ENCODE results near the gene CNOT4. TPM values are rescaled to one million over a fixed set of nuclear protein-coding genes. Genes with fewer than 3 reads are reported as not detected.

Gene CNOT4
- total RNA-seq, 4 donors from 2014 or later: 16.8 to 26.0 (median 20.0) TPM

DNA sequence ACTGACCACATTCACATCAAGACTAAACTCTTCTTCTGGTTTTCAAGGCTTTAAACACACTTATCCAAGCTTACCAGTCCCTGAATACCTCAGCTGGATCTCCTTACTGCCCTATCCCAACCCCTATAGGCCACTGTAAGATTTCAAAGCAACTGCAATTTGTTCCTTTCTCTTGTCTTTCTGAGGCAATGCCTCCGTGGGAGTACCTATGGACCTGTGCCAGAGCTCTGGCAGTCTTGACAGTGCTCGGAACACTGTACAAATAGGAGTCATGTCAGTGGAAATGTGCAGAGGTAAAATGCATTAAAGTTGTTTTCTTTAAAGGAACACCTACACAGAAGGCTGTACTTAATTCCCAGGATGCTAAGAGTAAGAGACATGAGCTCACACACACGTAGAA is 124.7 kb downstream of the CNOT4 start:
- peak in 1 of 2 donors; percentile 10 for DNase-seq (ENCODE audit: low spot score in 2 of 2)
- Histone ChIP-seq H3K4me1 (peaks cover 0 to 13% (median 4%) of the 10 kb centered on the region in 4 donors), H3K9me3 (no peaks in the 10 kb centered on the region), H3K27ac (no peak overlapping the region), H3K36me3 (peaks cover 0 to 7% (median 0%) of the 10 kb centered on the region in 3 donors), H3K27me3 (no peaks in the 10 kb centered on the region), H3K4me3 (no peak overlapping the region)
- WGBS, 2 donors: 41 to 51% methylated on average over 3 of the region's 3 CpGs
- TF ChIP-seq POLR2A (IDR thresholded peaks at IDR 0.05) (no peak), EP300 (IDR thresholded peaks at IDR 0.05) (no peak)
- TF ChIP-seq, protein P1, sequence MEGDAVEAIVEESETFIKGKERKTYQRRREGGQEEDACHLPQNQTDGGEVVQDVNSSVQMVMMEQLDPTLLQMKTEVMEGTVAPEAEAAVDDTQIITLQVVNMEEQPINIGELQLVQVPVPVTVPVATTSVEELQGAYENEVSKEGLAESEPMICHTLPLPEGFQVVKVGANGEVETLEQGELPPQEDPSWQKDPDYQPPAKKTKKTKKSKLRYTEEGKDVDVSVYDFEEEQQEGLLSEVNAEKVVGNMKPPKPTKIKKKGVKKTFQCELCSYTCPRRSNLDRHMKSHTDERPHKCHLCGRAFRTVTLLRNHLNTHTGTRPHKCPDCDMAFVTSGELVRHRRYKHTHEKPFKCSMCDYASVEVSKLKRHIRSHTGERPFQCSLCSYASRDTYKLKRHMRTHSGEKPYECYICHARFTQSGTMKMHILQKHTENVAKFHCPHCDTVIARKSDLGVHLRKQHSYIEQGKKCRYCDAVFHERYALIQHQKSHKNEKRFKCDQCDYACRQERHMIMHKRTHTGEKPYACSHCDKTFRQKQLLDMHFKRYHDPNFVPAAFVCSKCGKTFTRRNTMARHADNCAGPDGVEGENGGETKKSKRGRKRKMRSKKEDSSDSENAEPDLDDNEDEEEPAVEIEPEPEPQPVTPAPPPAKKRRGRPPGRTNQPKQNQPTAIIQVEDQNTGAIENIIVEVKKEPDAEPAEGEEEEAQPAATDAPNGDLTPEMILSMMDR (IDR thresholded peaks at IDR 0.05): no peak

DNA sequence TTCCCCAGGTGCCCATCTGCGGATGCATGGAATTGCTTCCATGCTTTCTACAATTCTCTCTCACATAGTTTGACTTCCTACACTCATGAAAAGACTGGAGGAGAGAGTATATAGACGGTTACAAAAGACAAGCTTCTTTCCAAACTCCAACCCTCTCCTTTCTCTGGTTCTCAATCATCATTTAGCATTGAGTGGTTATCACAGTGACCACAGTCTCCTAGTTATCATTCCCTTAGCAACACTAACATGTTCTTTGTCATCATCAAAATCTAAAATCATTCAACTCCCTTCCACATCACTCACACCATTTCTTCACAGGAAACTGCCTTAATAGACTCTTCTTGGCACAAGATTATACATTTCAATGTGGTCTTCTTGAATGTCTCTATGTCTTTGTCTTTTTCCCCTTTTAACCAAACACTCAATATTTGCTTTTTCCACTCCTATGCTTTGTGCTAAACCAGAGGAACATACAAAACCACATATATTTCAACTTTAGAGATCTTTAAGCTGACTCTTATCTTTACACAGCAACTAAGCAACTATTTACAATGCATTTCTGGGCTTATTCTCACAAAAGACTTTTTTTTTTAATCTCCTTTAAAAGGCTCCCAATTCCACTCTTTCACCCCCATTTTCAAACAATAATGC is 126.3 kb downstream of the CNOT4 start:
- Histone ChIP-seq H3K36me3 (peaks cover 0 to 6% (median 0%) of the 10 kb centered on the region in 3 donors), H3K27me3 (no peaks in the 10 kb centered on the region), H3K9me3 (no peaks in the 10 kb centered on the region), H3K4me3 (no peak overlapping the region), H3K27ac (no peak overlapping the region), H3K4me1 (peaks cover 0 to 7% (median 0%) of the 10 kb centered on the region in 4 donors)
- TF ChIP-seq EP300 (IDR thresholded peaks at IDR 0.05): no peak
- TF ChIP-seq, protein P1 (IDR thresholded peaks at IDR 0.05): no peak
- no peak for TF ChIP-seq POLR2A (IDR thresholded peaks at IDR 0.05)
- 64 to 82% methylated on average over 2 of the region's 2 CpGs for WGBS, 2 donors
- DNase-seq (ENCODE audit: low spot score in 2 of 2): no peak

DNA sequence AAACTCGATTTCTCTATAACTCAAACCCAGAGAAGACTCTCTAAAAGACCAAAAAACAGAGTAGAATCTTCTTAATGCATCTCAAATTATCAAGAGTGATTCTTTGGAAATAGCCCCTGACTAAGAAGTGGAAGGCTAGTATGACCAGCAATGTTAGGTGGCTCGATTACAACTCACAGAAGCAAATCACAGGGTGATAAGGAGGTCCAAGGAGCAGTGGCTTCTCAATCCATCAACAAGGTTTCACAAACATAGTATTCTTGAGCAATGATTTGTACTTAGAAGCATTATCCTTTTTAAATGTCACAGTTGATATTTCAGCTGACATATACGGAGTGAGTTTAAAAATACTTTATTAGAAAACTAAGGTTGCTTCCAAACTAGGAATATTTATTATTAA is 127.7 kb downstream of the CNOT4 start:
- no peak for DNase-seq (ENCODE audit: low spot score in 2 of 2)
- Histone ChIP-seq H3K27me3 (no peaks in the 10 kb centered on the region), H3K4me3 (no peak overlapping the region), H3K27ac (no peak overlapping the region), H3K9me3 (no peaks in the 10 kb centered on the region), H3K4me1 (peaks cover 0 to 7% (median 0%) of the 10 kb centered on the region in 4 donors), H3K36me3 (no peaks in the 10 kb centered on the region)
- WGBS, 2 donors: 94 to 96% methylated on average over 3 of the region's 3 CpGs
- TF ChIP-seq POLR2A (IDR thresholded peaks at IDR 0.05) (no peak), EP300 (IDR thresholded peaks at IDR 0.05) (no peak)
- TF ChIP-seq, protein P1 (IDR thresholded peaks at IDR 0.05): no peak

DNA sequence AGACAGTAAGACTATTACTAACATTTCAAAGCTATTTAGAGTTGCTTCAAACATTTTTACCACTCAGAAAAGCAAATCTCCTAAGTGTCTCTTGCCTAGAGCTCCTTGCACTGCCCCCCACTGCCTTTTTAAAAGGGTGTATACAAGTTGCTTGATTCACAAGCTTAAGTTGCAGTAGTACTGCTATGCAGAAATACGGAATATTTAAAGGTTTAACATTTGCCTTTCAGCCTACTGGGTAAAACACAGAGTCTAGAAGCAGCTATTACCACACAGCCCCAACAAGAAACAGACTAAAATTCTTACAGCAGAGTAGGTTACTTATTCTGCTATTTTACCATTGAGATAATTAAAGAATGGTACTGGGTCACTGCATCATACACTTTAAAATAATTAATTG is 128.5 kb downstream of the CNOT4 start:
- no peak for DNase-seq (ENCODE audit: low spot score in 2 of 2)
- TF ChIP-seq POLR2A (IDR thresholded peaks at IDR 0.05) (no peak), EP300 (IDR thresholded peaks at IDR 0.05) (no peak)
- TF ChIP-seq, protein P1 (IDR thresholded peaks at IDR 0.05): no peak
- Histone ChIP-seq H3K36me3 (no peaks in the 10 kb centered on the region), H3K9me3 (no peaks in the 10 kb centered on the region), H3K27ac (no peak overlapping the region), H3K4me3 (no peak overlapping the region), H3K4me1 (peaks cover 0 to 7% (median 0%) of the 10 kb centered on the region in 4 donors), H3K27me3 (no peaks in the 10 kb centered on the region)
- WGBS, 2 donors: 84 to 94% methylated on average over 1 of the region's 1 CpG

DNA sequence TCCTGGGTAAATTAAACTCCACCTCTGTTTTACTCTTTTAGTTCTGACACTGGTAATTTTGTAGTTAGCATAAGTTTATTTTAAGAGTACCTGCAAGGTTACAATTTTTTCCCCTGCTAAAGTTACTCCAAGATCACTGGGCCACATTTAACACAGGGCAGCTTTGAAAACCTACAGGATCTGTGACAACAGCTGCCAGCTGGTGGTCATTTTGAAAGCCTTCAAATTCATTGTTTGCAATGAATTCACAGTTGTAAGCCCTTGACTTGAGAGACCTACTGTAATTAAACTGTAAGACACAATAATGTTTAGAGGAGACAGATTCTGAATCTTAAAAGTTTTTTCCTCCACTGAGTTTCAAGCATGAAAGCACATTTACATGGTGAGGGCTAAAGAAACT is 129.6 kb downstream of the CNOT4 start:
- Histone ChIP-seq H3K4me3 (no peak overlapping the region), H3K27ac (no peak overlapping the region), H3K36me3 (no peaks in the 10 kb centered on the region), H3K27me3 (no peaks in the 10 kb centered on the region), H3K9me3 (no peaks in the 10 kb centered on the region), H3K4me1 (peaks cover 0 to 4% (median 0%) of the 10 kb centered on the region in 4 donors)
- DNase-seq (ENCODE audit: low spot score in 2 of 2): no peak
- TF ChIP-seq, protein P1 (IDR thresholded peaks at IDR 0.05): no peak
- TF ChIP-seq EP300 (IDR thresholded peaks at IDR 0.05) (no peak), POLR2A (IDR thresholded peaks at IDR 0.05) (no peak)

Data from tibial nerve (tissue), 4 donors.